Thyroid gland (tissue), 4 donors: ENCODE measurements around the gene SPARC.

Experiments
- CTCF ChIP-seq, 6 experiments: fragments of 200-600 bp in 3 of 6; fragments of 450-650 bp in 3 of 6; sonication (generic) in 3 of 6; IDR thresholded peaks; one replicate each; pipeline ENCODE4 v1.5.1; 2016 to 2019; ENCODE audit warnings: antibody characterized with exemption in 6 of 6, mild to moderate bottlenecking in 2 of 6, inconsistent platforms in 1 of 6, moderate library complexity in 1 of 6
- POLR2A ChIP-seq, 2 donors: fragments of 450-650 bp; IDR thresholded peaks; one replicate each; pipeline ENCODE4 v1.6.1; 2017; ENCODE audit warnings: antibody characterized with exemption in 2 of 2, mild to moderate bottlenecking in 2 of 2, moderate library complexity in 1 of 2

DNA sequence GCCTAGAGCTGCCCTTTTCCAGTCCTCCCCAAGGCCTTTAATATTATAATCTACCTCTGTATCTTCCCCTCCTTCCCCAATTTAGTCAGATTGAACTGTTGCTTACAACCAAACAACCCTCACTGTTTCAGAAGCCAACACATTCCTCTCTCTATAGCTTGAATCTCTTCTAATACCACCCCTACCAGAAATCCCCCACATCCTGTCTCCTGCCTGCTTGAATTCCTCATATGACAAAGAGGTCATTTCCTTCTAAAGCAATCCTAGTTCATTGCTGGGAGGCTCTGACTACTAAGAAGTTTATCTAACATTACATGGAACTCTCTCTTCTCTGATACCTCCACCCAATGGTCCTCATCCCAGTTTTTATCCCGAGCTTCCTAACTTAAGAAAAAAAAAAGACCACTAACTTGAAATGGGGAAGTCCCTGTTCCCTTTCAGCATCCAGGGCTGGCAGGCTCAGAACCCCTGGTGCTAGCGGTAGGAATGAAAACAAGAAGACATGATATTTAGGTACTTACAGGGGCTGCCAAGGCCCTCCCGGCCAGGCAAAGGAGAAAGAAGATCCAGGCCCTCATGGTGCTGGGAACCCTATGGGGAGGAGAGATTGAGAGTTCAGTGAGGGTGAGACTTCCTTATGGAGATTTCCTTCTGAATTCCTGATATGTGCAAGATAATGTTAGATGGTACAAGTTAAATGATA, 11.0 kb downstream of the SPARC start:
- TF ChIP-seq CTCF (IDR thresholded peaks at IDR 0.05) (no peak), POLR2A (IDR thresholded peaks at IDR 0.05) (no peak)
